Measurements from ENCODE around the gene ALDH3A2. TPM values are rescaled to one million over a fixed set of nuclear protein-coding genes. Genes with fewer than 3 reads are reported as not detected.
A peak's percentile ranks its signal among the peaks of the same experiment; 100 is the strongest.

The ALDH3A2 gene
- total RNA-seq, 1 donor from 2014 or later = 154 TPM

GRCh38 chr17:19713901-19714361 is 65.4 kb downstream of the ALDH3A2 start:
- no peak for DNase-seq (ENCODE audit: low spot score)

GRCh38 chr17:19714542-19715411 is 66.2 kb downstream of the ALDH3A2 start:
- ATAC-seq (no peak), DNase-seq (ENCODE audit: low spot score) (no peak)

More at GRCh38 chr17:19713901-19714361, 65.4 kb downstream of the ALDH3A2 start:
- ATAC-seq = no peak

GRCh38 chr17:19716108-19717030 is 67.8 kb downstream of the ALDH3A2 start, which contains the start of gene SLC47A2:
Gene SLC47A2, minus strand, starts transcription at chr17:19716584. Its CDS starts 29 bp downstream, at chr17:19716555.
- no peak for DNase-seq (ENCODE audit: low spot score)
- no peak for ATAC-seq

- ATAC-seq = no peak
- no peak for DNase-seq (ENCODE audit: low spot score)
Measured at GRCh38 chr17:19717031-19717360, 68.4 kb downstream of the ALDH3A2 start.

- DNase-seq (ENCODE audit: low spot score) (no peak), ATAC-seq (no peak)
Measured at GRCh38 chr17:19717411-19717908, 68.9 kb downstream of the ALDH3A2 start.

GRCh38 chr17:19718041-19718612 is 69.6 kb downstream of the ALDH3A2 start:
- DNase-seq (ENCODE audit: low spot score) = no peak
- ATAC-seq = peak; percentile 40

GRCh38 chr17:19718613-19719354 is 70.2 kb downstream of the ALDH3A2 start:
- ATAC-seq (peak; percentile 74), DNase-seq (ENCODE audit: low spot score) (peak; percentile 55)

- no peak for ATAC-seq
- no peak for DNase-seq (ENCODE audit: low spot score)
Measured at GRCh38 chr17:19719355-19720209, 71.0 kb downstream of the ALDH3A2 start.

- no peak for ATAC-seq
- no peak for DNase-seq (ENCODE audit: low spot score)
Measured at GRCh38 chr17:19720210-19720475, 71.6 kb downstream of the ALDH3A2 start.

GRCh38 chr17:19720631-19721426 is 72.3 kb downstream of the ALDH3A2 start:
- peak; percentile 79 for DNase-seq (ENCODE audit: low spot score)
- ATAC-seq = peak; percentile 63

- DNase-seq (ENCODE audit: low spot score) (no peak), ATAC-seq (no peak)
Measured at GRCh38 chr17:19723964-19724363, 75.4 kb downstream of the ALDH3A2 start.

GRCh38 chr17:19724501-19725420 is 76.2 kb downstream of the ALDH3A2 start:
- DNase-seq (ENCODE audit: low spot score) (peak; percentile 78), ATAC-seq (peak; percentile 68)

- DNase-seq (ENCODE audit: low spot score) (no peak), ATAC-seq (no peak)
Measured at GRCh38 chr17:19725486-19725885, 76.9 kb downstream of the ALDH3A2 start.

GRCh38 chr17:19726631-19727376 is 78.3 kb downstream of the ALDH3A2 start:
- no peak for DNase-seq (ENCODE audit: low spot score)
- no peak for ATAC-seq

Measured in left lobe of liver (tissue), 2 donors.